GM19463 (cell line): ENCODE measurements around the gene ATP5F1D.

Experiments used
- ATAC-seq: cut with Tn5 transposase; IDR thresholded peaks from one replicate; pipeline ENCODE4 v1.9.1; 2021; ENCODE audit warnings: mild to moderate bottlenecking, moderate library complexity; ENCODE audit not compliant: unreplicated experiment

The ATP5F1D gene

DNA sequence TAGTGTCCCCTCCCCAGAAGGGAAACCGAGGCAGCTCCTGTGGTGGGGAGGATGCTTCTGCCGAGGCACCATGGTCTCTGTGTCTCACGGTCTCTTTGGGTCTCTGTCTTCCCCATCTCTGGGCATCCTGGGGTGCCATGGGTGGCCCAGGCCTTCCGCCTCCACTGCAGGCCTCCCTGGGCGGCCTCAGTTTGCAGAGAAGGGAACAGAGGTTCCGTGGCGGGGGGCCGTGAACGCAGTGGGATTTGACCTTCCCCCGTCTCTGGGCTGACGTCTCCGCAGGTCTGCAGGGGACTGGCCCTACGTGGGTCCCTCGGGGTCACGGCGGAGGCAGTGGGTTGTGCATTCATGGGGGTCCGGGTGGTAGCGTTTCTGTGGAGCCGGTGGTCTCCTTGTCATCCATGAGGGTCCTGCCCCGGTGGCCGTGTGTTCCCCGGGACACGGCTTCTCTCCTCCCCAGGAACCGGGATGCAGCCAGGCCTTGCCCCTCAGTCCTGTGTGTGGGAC lies 48.7 kb downstream of the ATP5F1D start:
- no peak for ATAC-seq

DNA sequence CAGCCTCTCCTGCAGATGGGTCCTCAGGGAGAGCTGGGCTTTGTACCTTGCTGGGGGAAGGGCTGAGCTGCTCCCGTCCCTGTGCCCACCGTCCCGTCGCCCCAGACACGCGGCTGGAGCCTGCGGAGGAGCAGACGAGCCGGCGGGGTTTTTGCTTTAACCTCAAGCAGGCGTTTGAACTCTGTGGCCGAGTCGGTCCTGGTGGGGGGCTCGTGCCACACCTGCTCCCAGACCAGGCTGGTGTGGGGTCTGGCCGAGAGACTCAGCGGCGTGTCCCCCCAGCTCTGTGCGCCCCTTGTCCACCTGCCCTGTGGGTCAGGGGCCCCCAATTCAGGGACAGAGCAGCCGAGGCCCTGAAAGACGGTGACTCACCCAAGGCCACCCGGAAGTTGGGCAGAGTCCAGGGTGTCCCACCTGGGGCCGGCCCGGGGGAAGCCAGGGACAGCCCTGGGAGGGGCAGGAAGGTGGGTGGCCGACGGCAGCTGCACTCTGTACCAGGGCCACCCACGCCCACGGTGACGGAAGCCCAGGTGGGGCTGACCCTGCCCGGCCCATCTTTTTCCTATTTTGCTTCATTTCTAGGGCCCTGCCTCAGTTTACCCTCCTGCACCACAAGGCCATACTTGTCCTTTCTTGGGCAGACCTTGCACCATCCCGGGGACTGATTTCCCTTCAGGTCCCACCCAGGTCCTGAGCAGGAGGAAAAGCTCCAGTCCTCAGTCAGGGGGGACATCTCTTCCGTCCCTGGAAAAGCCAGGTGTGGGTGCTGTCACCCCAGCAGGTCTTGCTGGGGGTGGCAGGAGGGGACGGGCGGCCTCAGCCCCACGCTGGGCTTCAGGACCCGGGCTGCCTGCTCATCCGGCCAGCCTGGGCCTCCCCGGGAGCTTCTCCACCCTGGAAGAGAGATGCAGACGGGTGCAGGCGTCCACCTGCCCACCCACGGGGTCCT lies 49.4 kb downstream of the ATP5F1D start:
- no peak for ATAC-seq

DNA sequence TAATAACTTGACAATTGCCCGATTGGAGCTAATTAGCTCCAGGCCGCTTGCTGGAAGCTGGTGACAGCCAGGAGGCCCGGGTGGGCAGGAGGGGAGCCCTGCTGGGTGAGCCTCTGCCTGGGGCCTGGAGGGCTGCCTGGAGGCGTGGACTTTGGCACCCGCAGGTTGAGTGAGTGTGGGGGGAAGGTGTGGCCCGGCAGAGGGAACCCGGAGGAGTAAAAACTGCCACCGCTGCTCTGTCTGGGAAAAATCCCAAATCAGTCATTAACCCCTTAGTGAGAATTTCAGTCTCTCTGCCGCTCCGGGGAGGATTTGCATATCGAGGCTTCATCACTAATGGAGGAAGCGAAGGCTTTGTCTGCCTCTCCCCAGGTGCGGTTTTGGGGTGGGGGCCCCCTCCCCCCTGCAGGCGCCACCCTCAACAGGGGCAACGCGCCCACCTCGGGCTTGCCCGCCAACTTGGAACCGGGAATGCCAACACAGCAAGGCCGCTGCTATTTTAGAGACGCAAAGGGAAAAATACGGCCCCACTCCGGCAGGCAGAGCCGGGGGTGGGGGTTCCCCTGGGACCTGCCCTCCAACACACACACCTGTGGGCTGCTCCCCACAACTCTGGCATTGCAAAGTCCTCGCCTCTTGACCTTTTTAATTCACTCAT lies 50.3 kb downstream of the ATP5F1D start:
- no peak for ATAC-seq

DNA sequence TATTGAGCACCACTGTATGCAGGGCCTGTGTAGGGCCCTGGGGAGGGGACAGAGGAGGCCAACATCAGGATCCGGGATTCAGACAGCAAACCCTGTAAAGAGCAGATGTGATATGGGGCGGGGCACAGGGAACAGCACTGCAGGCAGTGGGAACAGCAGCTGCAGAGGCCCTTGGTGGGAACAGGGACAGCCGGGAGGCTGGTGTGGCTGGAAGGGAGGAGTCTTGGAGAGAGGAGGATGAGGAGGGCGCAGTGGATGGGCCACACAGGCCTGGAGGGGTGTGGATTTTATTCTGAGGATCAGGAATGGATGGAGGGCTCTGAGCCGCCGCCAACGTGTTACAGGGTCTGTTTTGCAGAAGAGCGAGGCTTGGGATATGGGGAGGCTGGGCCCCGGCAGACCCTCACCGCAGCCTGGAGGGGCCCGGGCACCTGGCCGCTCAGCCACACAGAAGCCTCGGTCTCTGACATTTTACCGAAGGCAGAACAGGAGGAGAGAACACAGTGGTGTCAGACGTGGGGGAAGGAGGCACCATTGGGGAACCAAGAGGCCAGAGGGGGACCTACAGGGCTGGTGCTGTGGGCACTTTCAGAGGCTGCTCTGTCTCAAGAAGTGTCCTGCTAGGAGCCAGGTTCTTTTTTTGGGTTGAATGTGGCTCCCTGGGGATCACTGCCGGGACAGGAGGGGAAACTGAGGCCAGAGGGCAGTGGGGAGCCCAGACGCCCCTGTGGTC lies 51.0 kb downstream of the ATP5F1D start:
- ATAC-seq = no peak

DNA sequence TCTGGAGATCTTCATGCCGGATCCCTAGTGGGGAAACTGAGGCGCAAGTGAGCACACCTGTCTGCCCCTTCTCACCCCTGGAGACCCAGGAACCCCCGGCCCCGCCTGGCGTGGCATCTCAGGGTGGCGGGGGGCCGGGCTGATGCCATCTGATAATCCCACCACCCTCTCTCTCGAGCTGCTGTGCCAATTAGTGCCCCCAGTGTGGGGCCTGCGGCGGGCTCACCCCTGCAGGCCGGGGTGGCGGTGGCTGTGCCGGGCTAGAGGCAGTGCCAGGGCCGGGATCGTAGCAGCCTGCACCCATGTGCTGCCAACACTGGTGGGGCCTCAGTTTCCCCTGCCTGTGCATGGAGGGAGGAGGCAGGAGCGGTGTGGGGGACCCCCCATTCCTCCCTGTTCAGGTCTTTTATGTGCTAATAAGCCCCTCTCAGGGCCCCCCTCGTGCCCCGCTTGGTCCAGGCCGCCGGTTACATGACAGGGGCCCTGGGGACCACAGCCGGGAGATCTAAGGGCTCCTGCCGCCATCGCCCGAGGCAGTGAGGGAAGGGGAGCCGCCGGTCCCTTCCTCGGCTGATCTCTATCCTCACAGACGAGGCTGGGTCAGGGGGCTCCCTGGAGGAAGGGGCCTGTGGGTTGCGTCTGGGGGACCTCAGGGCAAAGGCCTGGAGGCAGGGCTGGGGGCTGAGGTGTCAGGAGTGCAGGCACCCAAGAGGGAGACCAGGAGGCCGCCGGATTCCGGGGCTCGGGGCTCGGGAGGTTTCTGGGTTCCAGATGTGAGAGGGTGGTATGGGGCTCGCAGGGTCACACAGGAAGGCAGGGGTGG lies 52.4 kb downstream of the ATP5F1D start:
- ATAC-seq = no peak
